Smooth muscle cell of the umbilical artery (primary cell): ENCODE results near the gene DLX1. TPM values are rescaled to one million over a fixed set of nuclear protein-coding genes. Genes with fewer than 3 reads are reported as not detected.

ENCODE experiments used
- total RNA-seq: library from RNA; depleted of rRNA; stranded (reverse); fragments of >200 nt; gene quantifications from 2 replicates; pipeline ENCODE4 v1.2.3, GENCODE V29; 2014

DLX1 gene
- total RNA-seq, result 0.55 TPM in 1 of 2 replicates, not detected in the other

GRCh38 chr2:172085460-172086159 is at the start of gene DLX1:
DLX1 (plus strand) TSS chr2:172085507; CDS start chr2:172085678, 171 bp downstream.

DNA sequence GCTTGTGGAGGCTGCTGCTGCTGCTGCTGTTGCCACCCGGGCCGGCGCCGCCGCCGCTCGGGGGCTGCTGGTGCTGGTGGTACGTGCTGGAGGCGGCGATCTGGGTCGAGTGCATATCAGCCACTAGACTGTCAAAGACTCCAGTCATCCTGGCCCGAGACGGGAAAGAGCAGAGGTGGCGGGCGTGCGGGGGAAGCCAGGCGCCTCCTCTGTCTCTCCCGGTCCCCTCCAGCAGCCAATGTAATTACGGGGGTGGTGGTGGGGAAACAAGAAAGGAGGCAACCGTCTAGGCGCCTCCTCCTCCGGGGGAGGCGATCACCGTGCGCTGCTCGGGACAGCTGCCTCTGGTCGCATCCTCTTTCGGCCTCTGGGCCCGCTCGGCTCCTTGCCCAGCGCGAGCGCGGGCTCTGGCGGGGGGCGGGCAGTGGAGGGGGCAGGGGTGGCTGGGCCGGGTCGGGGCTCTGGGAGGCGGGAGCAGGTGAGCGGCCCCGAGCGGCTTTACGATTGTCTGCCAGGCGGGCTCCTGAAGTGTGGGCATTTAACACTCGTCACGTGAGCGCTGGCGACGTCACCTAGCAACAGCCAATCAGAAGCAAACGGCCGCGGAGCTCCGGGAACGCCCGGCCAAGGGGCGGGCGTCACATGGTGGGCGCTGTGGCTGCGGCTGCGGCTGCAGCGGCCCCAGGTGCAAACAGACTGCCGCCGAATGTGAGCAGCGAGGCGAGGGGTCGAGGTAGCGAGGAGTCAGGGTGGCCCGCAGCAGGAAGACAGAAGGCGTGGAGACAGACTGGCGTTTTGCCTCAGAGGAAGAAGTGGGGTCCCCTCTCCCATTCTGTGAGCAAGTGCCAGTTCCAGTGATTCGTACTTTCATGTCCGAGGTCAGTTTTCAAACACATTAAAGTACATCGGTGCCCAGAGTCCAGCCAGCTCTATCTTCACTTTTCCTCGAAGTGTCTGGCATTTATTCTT is 17.4 kb downstream of the DLX1 start, which contains the start of gene DLX2:
Gene DLX2, minus strand, starts transcription at position 510 of the 969 bp plus-strand sequence. Its CDS starts 362 bp downstream, at position 148.

Other genes with a start within 250 kb of the DLX1 start
- 28.6 and 28.8 TPM in 2 replicates for gene SLC25A12, start 191.3 kb upstream of the DLX1 start, total RNA-seq
- 28.8 and 43.5 TPM in 2 replicates for gene HAT1, start 163.0 kb upstream of the DLX1 start, total RNA-seq
- gene METAP1D, start 85.6 kb upstream of the DLX1 start, total RNA-seq, result 5.3 and 7.2 TPM in 2 replicates
- gene DLX2, start 17.4 kb downstream of the DLX1 start, total RNA-seq, result under 0.01 and 0.09 TPM in 2 replicates